OCI-LY7 (cell line): ENCODE data around the gene CDX1. TPM values are rescaled to one million over a fixed set of nuclear protein-coding genes. Genes with fewer than 3 reads are reported as not detected.

Experiments
- BruUV-seq: library from RNA; stranded (reverse); fragments of 400-500 nt; replicated peaks from 2 replicates; lab custom pipeline; 2021; lab: Mats Ljungman, UMichigan
- CTCF ChIA-PET: fragments of 300-600 bp; sonication (Branson Sonifier 250); formaldehyde crosslinking; loops from one replicate; lab custom pipeline; 2022; ENCODE audit warnings: antibody characterized with exemption; ENCODE audit not compliant: unreplicated experiment; lab: Charles Lee
- POLR2A ChIA-PET: fragments of 300-600 bp; sonication (Branson Sonifier 250); formaldehyde crosslinking; loops from one replicate; lab custom pipeline; 2022; ENCODE audit warnings: antibody characterized with exemption; lab: Charles Lee
- DNase-seq: peaks from one replicate; pipeline ENCODE4 v3.0.0-alpha.2; 2015; ENCODE audit warnings: low spot score
- H2AFZ ChIP-seq: fragments of 200-600 bp; sonication (generic), shearing (Covaris generic); 2 replicates; pipeline ENCODE4 v1.6.1; 2014; ENCODE audit warnings: mild to moderate bottlenecking, antibody characterized with exemption, low read length, moderate library complexity
- H3K27ac ChIP-seq: fragments of 200-600 bp; sonication (generic); 2 replicates; pipeline ENCODE4 v1.5.1; 2014; ENCODE audit warnings: mixed run types, low read depth, mild to moderate bottlenecking, moderate library complexity, low read length, inconsistent platforms; ENCODE audit not compliant: poor library complexity, severe bottlenecking
- H3K36me3 ChIP-seq: fragments of 200-600 bp; sonication (generic); 2 replicates; pipeline ENCODE4 v1.6.1; 2014; ENCODE audit warnings: mild to moderate bottlenecking, antibody characterized with exemption, low read length, moderate library complexity, mixed read lengths; ENCODE audit not compliant: insufficient read depth
- H3K4me1 ChIP-seq: fragments of 200-600 bp; sonication (generic); 2 replicates; pipeline ENCODE4 v1.5.1; 2014; ENCODE audit warnings: mild to moderate bottlenecking, low read length; ENCODE audit not compliant: insufficient read depth, poor library complexity, severe bottlenecking
- H3K4me2 ChIP-seq: fragments of 200-600 bp; sonication (generic); 2 replicates; pipeline ENCODE4 v1.6.1; 2014; ENCODE audit warnings: mild to moderate bottlenecking, low read length
- H3K4me3 ChIP-seq: fragments of 200-600 bp; sonication (generic); 2 replicates; pipeline ENCODE4 v1.5.1; 2014; ENCODE audit warnings: mild to moderate bottlenecking, low read depth, low read length; ENCODE audit not compliant: poor library complexity, severe bottlenecking
- H3K79me2 ChIP-seq: fragments of 200-600 bp; sonication (generic); 2 replicates; pipeline ENCODE4 v1.6.1; 2016; ENCODE audit warnings: low read depth, mild to moderate bottlenecking, low read length, moderate library complexity, mixed read lengths; ENCODE audit not compliant: insufficient read depth
- H3K9me2 ChIP-seq: fragments of 200-600 bp; sonication (generic); 2 replicates; pipeline ENCODE4 v1.6.1; 2016; ENCODE audit warnings: mild to moderate bottlenecking, low read length, mixed read lengths; ENCODE audit not compliant: insufficient read depth
- H3K9me3 ChIP-seq: fragments of 200-600 bp; sonication (generic); 2 replicates; pipeline ENCODE4 v1.6.1; 2014; ENCODE audit warnings: mild to moderate bottlenecking, mixed run types, low read length, mixed read lengths
- H4K20me1 ChIP-seq: fragments of 200-600 bp; sonication (generic); 2 replicates; pipeline ENCODE4 v1.6.1; 2014; ENCODE audit warnings: mild to moderate bottlenecking, antibody characterized with exemption, low read length, moderate library complexity, mixed read lengths; ENCODE audit not compliant: insufficient read depth
- EZH2phosphoT487 ChIP-seq: fragments of 200-600 bp; sonication (generic); IDR thresholded peaks from 2 replicates; pipeline ENCODE4 v1.6.1; 2018; ENCODE audit warnings: low read depth, borderline replicate concordance, mild to moderate bottlenecking, mixed run types, antibody characterized with exemption, low read length, moderate library complexity, mixed read lengths
- intact Hi-C: fragments of 100-400 bp; cut with micrococcal nuclease; formaldehyde crosslinking; loops from one replicate; pipeline ENCODE4 v1.10.0; 2022; ENCODE audit not compliant: unreplicated experiment
- total RNA-seq, 2 experiments: library from RNA; depleted of rRNA in 1 of 2; stranded (reverse); fragments of >200 nt in 1 of 2; shearing (Covaris generic) in 1 of 2; gene quantifications; 2 replicates each; pipeline ENCODE4 v1.2.3, GENCODE V29; 2014 to 2022
- TF ChIP-seq, protein P1 (sequence below): fragments of 200-600 bp; sonication (generic); conservative IDR thresholded peaks from 2 replicates; pipeline ENCODE4 v1.5.1; 2014; ENCODE audit warnings: mild to moderate bottlenecking, antibody characterized with exemption, low read length, moderate library complexity, mixed read lengths

Gene CDX1
- total RNA-seq, 2 experiments from 2014 or later, result not detected

DNA sequence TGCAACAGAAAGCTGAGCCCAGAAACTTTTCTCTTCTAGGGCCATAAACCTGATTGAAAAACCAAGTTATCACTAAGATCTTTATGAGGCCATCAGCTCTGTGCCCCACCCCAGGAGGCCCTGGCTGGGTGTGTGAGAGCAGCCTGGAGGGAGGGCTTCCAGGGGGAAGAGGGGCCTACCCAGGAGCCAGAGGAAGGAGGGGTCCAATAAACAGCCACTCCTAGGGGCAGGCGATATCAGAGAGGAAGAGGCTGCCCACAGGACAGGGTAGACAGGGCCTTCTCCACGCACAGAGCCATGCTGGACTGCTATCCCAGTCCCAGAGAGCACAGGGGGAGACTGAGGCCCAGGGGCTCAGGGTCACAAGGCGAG, 4.5 kb upstream of the CDX1 start:
- H3K4me2 ChIP-seq, result no peak overlapping the region
- H3K27ac ChIP-seq, result no peak overlapping the region
- TF ChIP-seq EZH2phosphoT487, result no peak
- TF ChIP-seq, protein P1, sequence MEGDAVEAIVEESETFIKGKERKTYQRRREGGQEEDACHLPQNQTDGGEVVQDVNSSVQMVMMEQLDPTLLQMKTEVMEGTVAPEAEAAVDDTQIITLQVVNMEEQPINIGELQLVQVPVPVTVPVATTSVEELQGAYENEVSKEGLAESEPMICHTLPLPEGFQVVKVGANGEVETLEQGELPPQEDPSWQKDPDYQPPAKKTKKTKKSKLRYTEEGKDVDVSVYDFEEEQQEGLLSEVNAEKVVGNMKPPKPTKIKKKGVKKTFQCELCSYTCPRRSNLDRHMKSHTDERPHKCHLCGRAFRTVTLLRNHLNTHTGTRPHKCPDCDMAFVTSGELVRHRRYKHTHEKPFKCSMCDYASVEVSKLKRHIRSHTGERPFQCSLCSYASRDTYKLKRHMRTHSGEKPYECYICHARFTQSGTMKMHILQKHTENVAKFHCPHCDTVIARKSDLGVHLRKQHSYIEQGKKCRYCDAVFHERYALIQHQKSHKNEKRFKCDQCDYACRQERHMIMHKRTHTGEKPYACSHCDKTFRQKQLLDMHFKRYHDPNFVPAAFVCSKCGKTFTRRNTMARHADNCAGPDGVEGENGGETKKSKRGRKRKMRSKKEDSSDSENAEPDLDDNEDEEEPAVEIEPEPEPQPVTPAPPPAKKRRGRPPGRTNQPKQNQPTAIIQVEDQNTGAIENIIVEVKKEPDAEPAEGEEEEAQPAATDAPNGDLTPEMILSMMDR, result no peak
- intact Hi-C loops, result no loop called here
- peaks cover 13% of the 10 kb centered on the region for H3K4me1 ChIP-seq
- no peaks in the 10 kb centered on the region for H3K79me2 ChIP-seq
- ChIA-PET CTCF (no interaction called here), POLR2A (no interaction called here)
- H3K36me3 ChIP-seq, result no peaks in the 10 kb centered on the region
- H4K20me1 ChIP-seq, result no peaks in the 10 kb centered on the region
- no peaks in the 10 kb centered on the region for H3K9me2 ChIP-seq
- H3K9me3 ChIP-seq, result no peaks in the 10 kb centered on the region
- no peak overlapping the region for H3K4me3 ChIP-seq
- no TSS peak for BruUV-seq
- H2AFZ ChIP-seq, result no peak overlapping the region
- DNase-seq, result no peak

GRCh38 chr5:150163035-150163434, 3.5 kb upstream of the CDX1 start:
- no TSS peak for BruUV-seq
- H3K4me2 ChIP-seq, result no peak overlapping the region
- POLR2A ChIA-PET, result interaction anchor here (0.6 to 1.0 kb wide), 2 partner anchors 49 to 188 kb away, joined by 3 read pairs; no protein-coding TSS in a partner anchor

GRCh38 chr5:150163547-150164059, 3.0 kb upstream of the CDX1 start:
- H3K79me2 ChIP-seq, result no peaks in the 10 kb centered on the region
- no peak overlapping the region for H3K4me2 ChIP-seq
- H3K4me3 ChIP-seq, result no peak overlapping the region
- TF ChIP-seq, protein P1, result no peak
- TF ChIP-seq EZH2phosphoT487, result no peak
- no peaks in the 10 kb centered on the region for H3K9me2 ChIP-seq
- no peak overlapping the region for H2AFZ ChIP-seq
- ChIA-PET POLR2A (interaction anchor here (0.6 to 1.0 kb wide), 2 partner anchors 49 to 188 kb away, joined by 3 read pairs; no protein-coding TSS in a partner anchor), CTCF (no interaction called here)
- BruUV-seq, result no TSS peak
- H3K27ac ChIP-seq, result no peak overlapping the region
- no peaks in the 10 kb centered on the region for H3K9me3 ChIP-seq
- no peak for DNase-seq
- no peaks in the 10 kb centered on the region for H4K20me1 ChIP-seq
- intact Hi-C loops, result no loop called here
- H3K4me1 ChIP-seq, result peaks cover 13% of the 10 kb centered on the region
- H3K36me3 ChIP-seq, result no peaks in the 10 kb centered on the region

More at GRCh38 chr5:150163035-150163434, 3.5 kb upstream of the CDX1 start:
- Histone ChIP-seq H3K27ac (no peak overlapping the region), H3K36me3 (no peaks in the 10 kb centered on the region), H3K4me3 (no peak overlapping the region), H3K4me1 (peaks cover 13% of the 10 kb centered on the region), H3K9me2 (no peaks in the 10 kb centered on the region), H4K20me1 (no peaks in the 10 kb centered on the region), H3K9me3 (no peaks in the 10 kb centered on the region), H3K79me2 (no peaks in the 10 kb centered on the region), H2AFZ (no peak overlapping the region)
- intact Hi-C loops, result no loop called here
- CTCF ChIA-PET, result no interaction called here
- TF ChIP-seq, protein P1, result no peak
- no peak for TF ChIP-seq EZH2phosphoT487
- DNase-seq, result no peak
